Endothelial cell of umbilical vein (primary cell): ENCODE measurements around the gene TNFRSF4. TPM values are rescaled to one million over a fixed set of nuclear protein-coding genes. Genes with fewer than 3 reads are reported as not detected.

Source experiments
- BruUV-seq: library from RNA; stranded (reverse); fragments of 400-500 nt; replicated peaks from 2 replicates; lab custom pipeline; 2021; lab: Mats Ljungman, UMichigan
- CTCF ChIA-PET: fragments of 300-600, 350-600 bp; sonication (Branson Sonifier 250); formaldehyde crosslinking; loops from one replicate; lab custom pipeline; 2021; ENCODE audit warnings: antibody characterized with exemption, inconsistent platforms; lab: Charles Lee
- POLR2A ChIA-PET: fragments of 300-600, 350-600 bp; sonication (Branson Sonifier 250); formaldehyde crosslinking; loops from one replicate; lab custom pipeline; 2021; ENCODE audit warnings: antibody characterized with exemption, inconsistent platforms; lab: Charles Lee
- DNase-seq: peaks from one replicate; pipeline ENCODE4 v3.0.0-alpha.2; 2011; ENCODE audit warnings: low read depth, low spot score
- FAIRE-seq: peaks from 2 replicates; lab custom pipeline; 2011; peaks lifted over from hg19 to GRCh38; lab: Jason Lieb, UNC
- H2AFZ ChIP-seq: 2 replicates; pipeline ENCODE4 v1.6.0; 2012; ENCODE audit warnings: low read depth, low read length, control low read depth, inconsistent platforms
- H3K27ac ChIP-seq: 2 replicates; pipeline ENCODE4 v1.5.1; 2011; ENCODE audit warnings: low read depth, mild to moderate bottlenecking, control low read depth, low read length, moderate library complexity; ENCODE audit not compliant: insufficient read depth
- H3K27me3 ChIP-seq, 2 experiments: 2 replicates each; pipeline versions ENCODE4 v1.6.0 to v1.6.1; 2011; ENCODE audit warnings: low read length in 2 of 2, mixed read lengths in 1 of 2; ENCODE audit not compliant: control insufficient read depth in 2 of 2, insufficient read depth in 2 of 2
- H3K36me3 ChIP-seq, 2 experiments: 2 replicates in 1 of 2; 3 replicates in 1 of 2; pipeline ENCODE4 v1.5.1; 2011; ENCODE audit warnings: low read length in 2 of 2, mild to moderate bottlenecking in 1 of 2, moderate library complexity in 1 of 2; ENCODE audit not compliant: control insufficient read depth in 2 of 2, insufficient read depth in 2 of 2; ENCODE audit errors: extremely low read depth in 1 of 2
- H3K4me1 ChIP-seq: 3 replicates; pipeline ENCODE4 v1.5.1; 2011; ENCODE audit warnings: mild to moderate bottlenecking, low read length; ENCODE audit not compliant: control insufficient read depth, insufficient read depth; ENCODE audit errors: extremely low read depth
- H3K4me2 ChIP-seq: 2 replicates; pipeline ENCODE4 v1.6.1; 2011; ENCODE audit warnings: low read length, control low read depth, mixed read lengths; ENCODE audit not compliant: insufficient read depth
- H3K4me3 ChIP-seq, 3 experiments: fragments of 200-600 bp in 1 of 3; sonication (generic), shearing (Covaris generic) in 1 of 3; replicated peaks in 1 of 3; 2 replicates each; pipeline ENCODE4 v1.5.1; 2011 to 2016; ENCODE audit warnings: control low read depth in 3 of 3, low read length in 3 of 3, mild to moderate bottlenecking in 2 of 3, inconsistent platforms in 1 of 3, low read depth in 1 of 3, moderate library complexity in 1 of 3; ENCODE audit not compliant: insufficient read depth in 1 of 3
- H3K79me2 ChIP-seq: 2 replicates; pipeline ENCODE4 v1.6.0; 2012; ENCODE audit warnings: low read length, inconsistent platforms; ENCODE audit not compliant: control insufficient read depth, insufficient read depth
- H3K9ac ChIP-seq: replicated peaks from 2 replicates; pipeline ENCODE3; 2011; ENCODE audit warnings: low read length, control low read depth; ENCODE audit not compliant: insufficient read depth; ENCODE audit errors: extremely low read depth
- H3K9me1 ChIP-seq: replicated peaks from 3 replicates; pipeline ENCODE4 v1.6.0; 2011; ENCODE audit warnings: mild to moderate bottlenecking, low read length; ENCODE audit not compliant: control insufficient read depth, insufficient read depth; ENCODE audit errors: extremely low read depth
- H3K9me3 ChIP-seq: replicated peaks from 2 replicates; pipeline ENCODE4 v1.5.1; 2012; ENCODE audit warnings: low read length, inconsistent platforms; ENCODE audit not compliant: control insufficient read depth, insufficient read depth
- H4K20me1 ChIP-seq: replicated peaks from 2 replicates; pipeline ENCODE3; 2011; ENCODE audit warnings: mild to moderate bottlenecking, low read length; ENCODE audit not compliant: control insufficient read depth, insufficient read depth; ENCODE audit errors: extremely low read depth
- EZH2 ChIP-seq: IDR thresholded peaks from 2 replicates; pipeline ENCODE4 v1.6.1; 2012; ENCODE audit warnings: borderline replicate concordance, low read depth, mild to moderate bottlenecking, moderate library complexity, low read length, inconsistent platforms; ENCODE audit not compliant: severe bottlenecking
- GATA2 ChIP-seq: IDR thresholded peaks from 2 replicates; pipeline ENCODE4 v1.7.0; 2011; ENCODE audit warnings: low read depth, mild to moderate bottlenecking, moderate library complexity, mixed read lengths, low read length; ENCODE audit not compliant: insufficient read length, insufficient read depth
- MYC ChIP-seq: IDR thresholded peaks from one replicate; pipeline ENCODE4 v1.6.1; 2011; ENCODE audit warnings: mild to moderate bottlenecking, low read depth, low read length
- POLR2A ChIP-seq: IDR thresholded peaks from 2 replicates; pipeline ENCODE4 v1.6.1; 2012; ENCODE audit warnings: low read depth, mild to moderate bottlenecking, control low read depth, low read length
- POLR2AphosphoS5 ChIP-seq: IDR thresholded peaks from 2 replicates; pipeline ENCODE4 v1.6.1; 2012; ENCODE audit warnings: low read depth, mild to moderate bottlenecking, control low read depth, low read length, moderate library complexity; ENCODE audit not compliant: insufficient read depth
- dilution Hi-C: fragments of 300-500 bp; cut with MboI; formaldehyde crosslinking; loops from one replicate; pipeline ENCODE4 v1.15.0; 2019; ENCODE audit warnings: low sequenced_read_pairs; ENCODE audit not compliant: extremely low pct_ligation_motif_present
- intact Hi-C: fragments of 100-400 bp; cut with micrococcal nuclease; formaldehyde crosslinking; loops from one replicate; pipeline ENCODE4 v1.10.0; 2022
- polyA plus RNA-seq, 4 experiments: library from polyadenylated mRNA; depleted of rRNA in 3 of 4; stranded (reverse) in 3 of 4; unstranded in 1 of 4; fragments of >200 nt; gene quantifications; 2 replicates each; pipeline versions ENCODE4 v1.2.1 to v1.2.3, GENCODE V29; 2011 to 2012; ENCODE audit warnings: missing spikeins in 1 of 4
- total RNA-seq: library from RNA; stranded (reverse); gene quantifications from 2 replicates; pipeline ENCODE4 v1.2.3, GENCODE V29; 2021
- TF ChIP-seq, protein P1 (sequence below), 2 donors: IDR thresholded peaks; 1 replicate in 1 of 2; 2 replicates in 1 of 2; pipeline ENCODE4 v1.5.1; 2011; ENCODE audit warnings: low read length in 2 of 2, mild to moderate bottlenecking in 2 of 2, moderate library complexity in 2 of 2, control low read depth in 1 of 2, inconsistent platforms in 1 of 2, low read depth in 1 of 2; ENCODE audit not compliant: insufficient read depth in 1 of 2; ENCODE audit errors: extremely low read depth in 1 of 2
- TF ChIP-seq, protein P2 (sequence below): IDR thresholded peaks from 2 replicates; pipeline ENCODE4 v1.6.1; 2011; ENCODE audit not compliant: insufficient read depth, insufficient read length

Gene TNFRSF4
- total and polyA plus RNA-seq, 2 donors (not counting 3 experiments of a cell fraction or from before 2014, with no cell fraction given): 0.55 to 1.5 TPM

DNA sequence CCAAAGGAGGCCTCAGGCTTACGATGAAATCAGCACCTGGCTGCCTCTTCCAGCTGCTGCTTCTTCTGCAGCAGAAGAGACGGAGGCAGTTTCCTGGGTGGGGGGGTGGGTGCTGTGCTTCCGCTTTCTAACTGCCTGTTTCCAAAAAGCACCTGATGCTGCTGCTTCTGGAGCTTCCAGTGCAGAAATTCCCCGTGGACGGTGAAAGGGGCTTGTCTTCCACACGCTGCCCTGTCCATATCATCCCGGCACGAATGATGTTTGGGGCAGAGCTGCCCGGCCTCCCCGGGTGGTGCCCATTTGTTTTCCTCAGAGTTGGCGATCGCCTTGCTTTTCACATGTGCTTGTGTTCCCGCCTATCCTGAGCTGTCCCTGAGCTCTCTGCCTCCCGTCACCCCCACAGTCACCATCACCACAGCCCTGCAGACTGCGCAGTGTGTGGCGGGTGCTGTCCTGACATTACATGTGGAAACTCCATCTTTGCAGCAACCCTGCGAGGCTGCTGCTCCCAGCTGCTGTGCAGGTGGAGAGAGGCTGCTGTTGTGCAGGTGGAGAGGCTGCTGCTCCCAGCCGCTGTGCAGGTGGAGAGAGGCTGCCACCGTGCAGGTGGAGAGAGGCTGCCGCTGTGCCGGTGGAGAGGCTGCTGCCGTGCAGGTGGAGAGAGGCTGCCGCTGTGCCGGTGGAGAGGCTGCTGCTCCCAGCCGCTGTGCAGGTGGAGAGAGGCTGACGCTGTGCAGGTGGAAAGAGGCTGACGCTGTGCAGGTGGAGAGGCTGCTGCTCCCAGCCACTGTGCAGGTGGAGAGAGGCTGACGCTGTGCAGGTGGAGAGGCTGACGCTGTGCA, 38.5 kb downstream of the TNFRSF4 start:
- Histone ChIP-seq H3K36me3 (no peaks in the 10 kb centered on the region), H2AFZ (no peak overlapping the region), H3K9me1 (no peaks in the 10 kb centered on the region), H3K4me2 (no peak overlapping the region), H3K79me2 (no peaks in the 10 kb centered on the region), H3K9me3 (no peaks in the 10 kb centered on the region), H3K4me1 (no peaks in the 10 kb centered on the region), H3K27me3 (peaks cover 16% of the 10 kb centered on the region in 2 experiments), H4K20me1 (no peaks in the 10 kb centered on the region), H3K27ac (no peak overlapping the region), H3K9ac (no peak overlapping the region), H3K4me3 (no peak overlapping the region)
- dilution Hi-C loops (no loop called here), intact Hi-C loops (no loop called here)
- POLR2A ChIA-PET: no interaction called here
- no peak for FAIRE-seq
- CTCF ChIA-PET: no interaction called here
- no peak for TF ChIP-seq POLR2A
- TF ChIP-seq GATA2: no peak
- TF ChIP-seq, protein P1, sequence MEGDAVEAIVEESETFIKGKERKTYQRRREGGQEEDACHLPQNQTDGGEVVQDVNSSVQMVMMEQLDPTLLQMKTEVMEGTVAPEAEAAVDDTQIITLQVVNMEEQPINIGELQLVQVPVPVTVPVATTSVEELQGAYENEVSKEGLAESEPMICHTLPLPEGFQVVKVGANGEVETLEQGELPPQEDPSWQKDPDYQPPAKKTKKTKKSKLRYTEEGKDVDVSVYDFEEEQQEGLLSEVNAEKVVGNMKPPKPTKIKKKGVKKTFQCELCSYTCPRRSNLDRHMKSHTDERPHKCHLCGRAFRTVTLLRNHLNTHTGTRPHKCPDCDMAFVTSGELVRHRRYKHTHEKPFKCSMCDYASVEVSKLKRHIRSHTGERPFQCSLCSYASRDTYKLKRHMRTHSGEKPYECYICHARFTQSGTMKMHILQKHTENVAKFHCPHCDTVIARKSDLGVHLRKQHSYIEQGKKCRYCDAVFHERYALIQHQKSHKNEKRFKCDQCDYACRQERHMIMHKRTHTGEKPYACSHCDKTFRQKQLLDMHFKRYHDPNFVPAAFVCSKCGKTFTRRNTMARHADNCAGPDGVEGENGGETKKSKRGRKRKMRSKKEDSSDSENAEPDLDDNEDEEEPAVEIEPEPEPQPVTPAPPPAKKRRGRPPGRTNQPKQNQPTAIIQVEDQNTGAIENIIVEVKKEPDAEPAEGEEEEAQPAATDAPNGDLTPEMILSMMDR (IDR thresholded peaks at IDR 0.05; ENCODE audit: extremely low read depth in 1 of 2, insufficient read depth in 1 of 2, low read depth in 1 of 2, low read length in 2 of 2): no peak
- no peak for TF ChIP-seq POLR2AphosphoS5
- no peak for TF ChIP-seq MYC
- TF ChIP-seq, protein P2, sequence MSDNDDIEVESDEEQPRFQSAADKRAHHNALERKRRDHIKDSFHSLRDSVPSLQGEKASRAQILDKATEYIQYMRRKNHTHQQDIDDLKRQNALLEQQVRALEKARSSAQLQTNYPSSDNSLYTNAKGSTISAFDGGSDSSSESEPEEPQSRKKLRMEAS: no peak
- TF ChIP-seq EZH2: no peak
- BruUV-seq: no TSS peak
- DNase-seq: no peak
